ENCODE measurements around the gene TIGD3. TPM values are rescaled to one million over a fixed set of nuclear protein-coding genes. Genes with fewer than 3 reads are reported as not detected.

The TIGD3 gene
- total and polyA plus RNA-seq, 2 experiments from 2014 or later = 0.88 to 1.7 TPM

GRCh38 chr11:65392899-65393298, 38.3 kb downstream of the TIGD3 start:
- DNase-seq (ENCODE audit: low read depth in 1 of 2, low spot score in 1 of 2) = no peak
- no peak for TF ChIP-seq CTCF (IDR thresholded peaks at IDR 0.05; ENCODE audit: low read depth, low read length)
- H3K36me3 ChIP-seq = peaks cover 4% of the 10 kb centered on the region

GRCh38 chr11:65393513-65394079, 39.0 kb downstream of the TIGD3 start:
- Histone ChIP-seq H3K4me3 (no peak overlapping the region), H3K27me3 (no peaks in the 10 kb centered on the region), H3K27ac (no peak overlapping the region), H3K9me3 (ENCODE audit: low read depth) (no peaks in the 10 kb centered on the region), H3K36me3 (peaks cover 4% of the 10 kb centered on the region), H3K4me1 (ENCODE audit: low read depth) (no peaks in the 10 kb centered on the region)
- DNase-seq (ENCODE audit: low read depth in 1 of 2, low spot score in 1 of 2) = no peak
- no peak for TF ChIP-seq CTCF (IDR thresholded peaks at IDR 0.05; ENCODE audit: low read depth, low read length)

More at GRCh38 chr11:65392899-65393298, 38.3 kb downstream of the TIGD3 start:
- Histone ChIP-seq H3K4me1 (ENCODE audit: low read depth) (no peaks in the 10 kb centered on the region), H3K27me3 (no peaks in the 10 kb centered on the region), H3K9me3 (ENCODE audit: low read depth) (no peaks in the 10 kb centered on the region), H3K4me3 (no peak overlapping the region), H3K27ac (no peak overlapping the region)

GRCh38 chr11:65394125-65394536, 39.6 kb downstream of the TIGD3 start:
- no peak for DNase-seq (ENCODE audit: low read depth in 1 of 2, low spot score in 1 of 2)
- no peaks in the 10 kb centered on the region for H3K4me1 ChIP-seq (ENCODE audit: low read depth)
- H3K27ac ChIP-seq = no peak overlapping the region
- TF ChIP-seq CTCF (IDR thresholded peaks at IDR 0.05; ENCODE audit: low read depth, low read length) = no peak
- no peaks in the 10 kb centered on the region for H3K9me3 ChIP-seq (ENCODE audit: low read depth)
- peaks cover 4% of the 10 kb centered on the region for H3K36me3 ChIP-seq
- no peak overlapping the region for H3K4me3 ChIP-seq
- H3K27me3 ChIP-seq = no peaks in the 10 kb centered on the region

DNA sequence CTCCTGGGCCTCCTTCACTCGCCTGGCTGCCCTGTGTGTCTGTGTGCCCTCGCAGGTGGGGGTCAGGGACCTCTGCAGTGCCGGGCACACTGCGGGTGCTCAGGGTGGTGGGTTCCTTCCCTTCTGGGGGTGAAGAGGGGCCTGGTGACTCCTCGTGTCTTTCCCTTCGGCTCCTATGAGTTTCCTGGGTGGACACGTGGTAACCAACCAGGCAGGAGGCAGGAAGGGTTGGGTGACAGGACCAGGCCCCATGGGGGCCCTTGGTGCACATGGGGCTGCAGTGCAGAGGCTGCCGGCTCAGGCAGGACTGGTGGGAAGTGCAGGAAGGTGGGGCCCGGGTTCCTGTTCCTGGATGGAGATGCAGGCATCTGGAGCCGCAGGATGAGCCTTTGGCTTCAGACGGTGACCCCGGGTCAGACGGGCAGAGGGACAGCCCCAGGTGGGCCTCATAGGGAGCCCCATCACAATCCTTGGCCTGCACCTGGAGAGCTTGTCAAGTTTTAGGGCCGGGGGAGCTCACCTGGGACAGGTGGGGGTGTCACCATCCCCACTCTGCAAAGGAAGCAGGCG, 41.5 kb downstream of the TIGD3 start:
- H3K27ac ChIP-seq = no peak overlapping the region
- H3K9me3 ChIP-seq (ENCODE audit: low read depth) = no peaks in the 10 kb centered on the region
- H3K4me1 ChIP-seq (ENCODE audit: low read depth) = no peaks in the 10 kb centered on the region
- DNase-seq (ENCODE audit: low read depth in 1 of 2, low spot score in 1 of 2) = no peak
- H3K4me3 ChIP-seq = no peak overlapping the region
- TF ChIP-seq CTCF (IDR thresholded peaks at IDR 0.05; ENCODE audit: low read depth, low read length) = no peak
- peaks cover 9% of the 10 kb centered on the region for H3K36me3 ChIP-seq
- H3K27me3 ChIP-seq = no peaks in the 10 kb centered on the region

DNA sequence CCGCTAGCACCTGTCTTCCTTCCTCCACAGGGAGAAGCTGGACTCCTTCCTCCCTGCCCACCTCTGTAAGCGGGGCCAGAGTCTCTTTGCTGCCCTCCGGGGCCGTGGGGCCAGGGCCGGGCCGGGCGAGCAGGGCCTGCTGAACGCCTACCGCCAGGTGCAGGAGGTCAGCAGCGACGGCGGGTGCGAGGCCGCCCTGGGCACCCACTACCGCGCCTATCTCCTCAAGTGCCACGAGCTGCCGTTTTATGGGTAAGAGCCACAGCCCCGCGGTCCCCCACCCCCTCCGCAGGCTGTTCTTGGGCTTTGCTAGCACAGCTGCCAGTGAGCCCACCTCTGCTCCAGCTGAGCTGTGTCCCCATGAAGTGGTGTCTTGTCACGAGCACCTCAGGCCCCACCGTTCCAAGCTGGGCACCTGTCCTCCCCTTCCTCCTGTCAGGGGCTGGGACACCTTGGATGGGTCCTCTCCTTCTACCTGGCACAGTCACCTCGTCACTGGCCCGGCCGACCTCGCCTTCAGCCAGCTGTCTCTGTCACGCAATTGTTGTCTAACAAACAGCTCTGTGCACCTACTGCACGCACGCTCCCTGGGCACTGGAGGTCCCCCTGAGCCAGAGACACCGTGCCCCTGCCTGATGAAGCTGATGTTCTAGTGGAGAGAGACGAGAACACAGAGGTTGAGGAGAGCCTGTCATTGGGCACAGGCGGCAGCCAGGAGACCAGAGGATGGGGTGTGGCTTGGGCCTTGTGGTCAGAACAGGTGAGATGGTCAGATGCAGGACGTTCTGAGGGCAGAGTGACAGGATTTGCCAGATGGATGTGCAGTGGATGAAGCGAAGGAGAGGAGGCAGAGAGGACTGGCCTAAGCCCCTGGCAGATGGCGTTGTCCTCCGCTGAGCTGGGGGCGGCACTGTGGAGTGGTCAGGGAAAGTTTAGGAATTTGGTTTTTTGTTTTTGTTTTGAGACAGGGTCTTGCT, 42.5 kb downstream of the TIGD3 start:
- no peak overlapping the region for H3K27ac ChIP-seq

More for the DNA sequence above, 42.5 kb downstream of the TIGD3 start:
- Histone ChIP-seq H3K36me3 (peaks cover 9% of the 10 kb centered on the region), H3K9me3 (ENCODE audit: low read depth) (no peaks in the 10 kb centered on the region), H3K4me1 (ENCODE audit: low read depth) (no peaks in the 10 kb centered on the region), H3K4me3 (no peak overlapping the region), H3K27me3 (no peaks in the 10 kb centered on the region)
- no peak for TF ChIP-seq CTCF (IDR thresholded peaks at IDR 0.05; ENCODE audit: low read depth, low read length)
- DNase-seq (ENCODE audit: low read depth in 1 of 2, low spot score in 1 of 2) = no peak

All from cardiac muscle cell (in vitro differentiated cells and primary cell).